ENCODE data around the gene SH3RF3. TPM values are rescaled to one million over a fixed set of nuclear protein-coding genes. Genes with fewer than 3 reads are reported as not detected.

SH3RF3 gene
- total RNA-seq, 1 donor from 2014 or later = 7.4 TPM

DNA sequence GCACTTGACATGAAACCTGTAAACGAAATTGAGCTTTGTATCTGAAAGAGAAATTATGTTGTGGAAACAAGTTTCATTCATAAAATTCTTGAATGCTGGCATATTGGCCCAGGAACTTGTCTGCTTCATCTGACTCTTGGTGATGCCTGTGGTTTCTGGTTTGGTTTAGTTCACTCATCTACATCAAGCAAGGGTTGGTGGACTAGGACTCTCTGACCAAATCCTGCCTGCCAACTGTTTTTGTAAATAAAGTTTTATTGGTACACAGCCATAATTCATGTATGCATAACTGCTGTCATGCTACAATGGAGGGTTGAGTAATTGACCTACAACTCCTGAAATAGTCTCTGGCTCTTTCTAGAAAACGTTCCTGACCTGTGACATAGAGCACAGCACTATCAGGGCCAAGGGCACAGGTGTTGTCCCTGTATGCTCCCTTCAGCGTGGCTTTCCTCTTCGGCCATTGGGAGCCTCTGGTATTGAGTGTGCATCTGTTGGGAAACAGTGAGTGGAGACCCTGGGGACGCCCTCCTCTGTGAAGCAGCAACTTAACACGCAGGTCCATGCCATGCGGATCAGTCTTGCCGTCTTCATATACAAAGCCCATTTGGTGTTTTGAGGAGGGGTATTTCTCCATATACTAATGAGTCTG, 226.3 kb downstream of the SH3RF3 start:
- intact Hi-C loops (cut with DNase I) = no loop called here

DNA sequence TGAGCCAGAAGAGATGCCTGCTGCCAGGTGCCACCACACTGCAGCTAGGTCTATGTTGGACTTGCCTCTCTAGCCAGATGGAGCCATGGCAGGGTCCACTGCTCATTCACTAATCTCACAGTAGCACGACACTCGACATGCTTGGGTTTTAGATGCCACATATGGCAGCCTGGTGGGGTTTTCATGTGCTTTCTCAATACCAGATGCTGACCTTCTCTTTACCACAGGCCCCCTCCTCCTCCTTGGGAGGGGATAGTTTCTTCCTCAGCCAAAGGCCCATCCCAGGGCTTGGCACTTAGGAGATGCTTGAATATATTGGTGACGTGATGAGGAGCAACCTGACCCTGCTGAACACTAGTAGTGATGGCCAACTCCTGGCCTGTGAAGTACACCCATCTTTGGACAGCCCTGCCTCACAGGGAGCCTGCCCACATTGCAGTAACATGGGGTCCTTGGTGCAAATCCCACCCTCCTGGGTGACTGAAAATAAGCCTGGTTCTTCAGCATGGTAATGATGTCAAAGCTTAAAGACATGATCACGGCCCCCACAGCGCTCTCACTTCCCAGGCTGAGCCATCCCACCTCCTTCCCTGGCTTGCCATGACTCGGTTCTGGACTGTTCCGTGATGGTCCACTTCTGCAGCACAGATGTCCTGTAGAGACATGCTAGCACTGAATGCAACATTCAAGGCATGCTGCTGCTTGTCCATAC, 227.5 kb downstream of the SH3RF3 start:
- no peak for DNase-seq
- TF ChIP-seq CTCF (IDR thresholded peaks at IDR 0.05) = no peak
- intact Hi-C loops (cut with DNase I) = no loop called here

More for the DNA sequence above, 226.3 kb downstream of the SH3RF3 start:
- Histone ChIP-seq H3K4me3 (no peak overlapping the region), H3K4me1 (peaks cover 17% of the 10 kb centered on the region), H3K36me3 (no peaks in the 10 kb centered on the region), H3K27me3 (no peaks in the 10 kb centered on the region), H3K27ac (no peak overlapping the region), H3K9me3 (no peaks in the 10 kb centered on the region)
- no peak for TF ChIP-seq CTCF (IDR thresholded peaks at IDR 0.05)
- ATAC-seq (no peak), DNase-seq (no peak)

DNA sequence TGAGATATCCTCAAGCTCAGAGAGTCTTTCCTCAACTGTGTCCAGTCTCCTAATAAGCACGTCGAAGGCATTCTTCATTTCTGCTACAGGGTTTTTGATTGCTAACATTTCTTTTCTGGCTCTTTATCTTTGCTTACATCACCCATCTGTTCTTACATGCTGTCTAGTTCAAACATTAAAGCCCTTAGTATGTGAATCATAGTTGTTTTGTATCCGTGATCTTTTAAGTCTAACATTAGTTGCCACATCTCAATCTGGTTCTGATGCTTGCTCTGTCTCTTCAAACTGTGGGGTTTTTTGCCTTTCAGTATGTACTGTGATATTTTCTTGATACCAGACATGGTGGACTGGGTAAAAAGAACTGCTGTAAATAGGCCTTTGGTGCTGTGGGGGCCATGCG, 235.2 kb downstream of the SH3RF3 start:
- no peaks in the 10 kb centered on the region for H3K36me3 ChIP-seq
- no peaks in the 10 kb centered on the region for H3K4me1 ChIP-seq
- no peak for TF ChIP-seq CTCF (IDR thresholded peaks at IDR 0.05)
- no peak for ATAC-seq
- H3K27ac ChIP-seq = no peak overlapping the region
- no peak overlapping the region for H3K4me3 ChIP-seq
- intact Hi-C loops (cut with DNase I) = no loop called here
- DNase-seq = no peak
- no peaks in the 10 kb centered on the region for H3K9me3 ChIP-seq
- no peaks in the 10 kb centered on the region for H3K27me3 ChIP-seq

More for the DNA sequence above, 227.5 kb downstream of the SH3RF3 start:
- H3K27me3 ChIP-seq = no peaks in the 10 kb centered on the region
- no peaks in the 10 kb centered on the region for H3K9me3 ChIP-seq
- no peak for ATAC-seq
- peaks cover 5% of the 10 kb centered on the region for H3K4me1 ChIP-seq
- H3K4me3 ChIP-seq = no peak overlapping the region
- H3K27ac ChIP-seq = no peak overlapping the region
- H3K36me3 ChIP-seq = no peaks in the 10 kb centered on the region

DNA sequence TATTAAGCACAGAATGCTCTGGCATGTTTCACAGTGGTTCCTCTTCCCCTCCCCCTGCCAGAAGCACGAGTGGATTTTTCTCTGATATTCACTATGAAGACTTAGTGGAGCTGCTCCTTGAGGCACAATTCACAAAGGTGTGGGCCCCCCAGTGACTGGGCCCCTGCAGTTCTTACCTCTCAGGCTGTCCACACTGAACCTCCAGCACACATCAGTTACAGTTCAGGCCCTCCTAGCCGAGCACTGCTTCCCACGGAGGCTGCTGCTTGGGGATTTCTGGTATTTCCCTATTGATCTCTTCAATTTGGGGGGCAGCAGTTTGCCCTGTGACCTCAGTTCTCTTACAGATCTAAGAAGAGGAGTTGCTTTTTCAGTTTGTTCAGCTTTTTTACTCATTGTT, 236.1 kb downstream of the SH3RF3 start:
- H3K27ac ChIP-seq = no peak overlapping the region
- no peaks in the 10 kb centered on the region for H3K9me3 ChIP-seq
- TF ChIP-seq CTCF (IDR thresholded peaks at IDR 0.05) = no peak
- DNase-seq (no peak), ATAC-seq (no peak)
- intact Hi-C loops (cut with DNase I) = no loop called here
- no peak overlapping the region for H3K4me3 ChIP-seq
- no peaks in the 10 kb centered on the region for H3K4me1 ChIP-seq
- no peaks in the 10 kb centered on the region for H3K27me3 ChIP-seq
- H3K36me3 ChIP-seq = no peaks in the 10 kb centered on the region

GRCh38 chr2:109367683-109368082, 238.7 kb downstream of the SH3RF3 start:
- Histone ChIP-seq H3K27ac (no peak overlapping the region), H3K9me3 (no peaks in the 10 kb centered on the region), H3K36me3 (peaks cover 7% of the 10 kb centered on the region), H3K4me3 (no peak overlapping the region), H3K4me1 (no peaks in the 10 kb centered on the region), H3K27me3 (no peaks in the 10 kb centered on the region)
- TF ChIP-seq CTCF (IDR thresholded peaks at IDR 0.05) = no peak
- peak; percentile 3 for DNase-seq
- intact Hi-C loops (cut with DNase I) = no loop called here
- no peak for ATAC-seq
